ENCODE measurements around the gene PIK3R4.

GRCh38 chr3:130711565-130712324 is 34.9 kb downstream of the PIK3R4 start:
- no peak for TF ChIP-seq CTCF (IDR thresholded peaks at IDR 0.05; ENCODE audit: low read depth, low read length, missing input control)
- TF ChIP-seq ATF3 (IDR thresholded peaks at IDR 0.05) = no peak
- no peak for TF ChIP-seq RXRA (IDR thresholded peaks at IDR 0.05)
- no peak for TF ChIP-seq TAF1 (conservative IDR thresholded peaks at IDR 0.05)
